GM12865 (cell line): ENCODE data around the gene MYADML2.

Source experiments
- DNase-seq: peaks from one replicate; pipeline ENCODE4 v3.0.0; 2010; ENCODE audit warnings: low read depth
- H3K4me3 ChIP-seq: 2 replicates; pipeline ENCODE4 v1.5.1; 2011; ENCODE audit warnings: mild to moderate bottlenecking, low read depth, low read length, control low read depth
- TF ChIP-seq, protein P1 (sequence below): IDR thresholded peaks from 2 replicates; pipeline ENCODE4 v1.5.1; 2011; ENCODE audit warnings: low read length, control low read depth, low read depth, inconsistent platforms; ENCODE audit not compliant: insufficient read depth; ENCODE audit errors: missing control alignments

MYADML2 gene

DNA sequence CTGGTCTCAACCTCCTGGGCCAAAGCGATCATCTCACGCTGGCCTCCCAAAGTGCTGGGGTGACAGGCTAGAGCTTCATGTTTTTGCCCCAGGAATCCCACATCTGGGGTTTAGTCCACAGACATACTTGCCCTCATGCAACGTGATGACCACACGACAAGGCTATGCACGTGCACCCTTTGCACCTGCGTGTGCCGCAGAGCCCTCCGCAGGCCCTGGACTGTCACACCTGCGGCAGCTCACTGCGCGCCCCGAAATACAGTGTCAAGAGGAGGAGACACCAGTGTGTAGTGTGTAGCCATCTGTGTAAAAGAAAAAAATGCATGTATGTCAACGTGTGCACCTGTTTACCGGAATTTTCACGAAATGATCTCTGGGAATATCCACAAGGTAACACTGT lies 3.5 kb upstream of the MYADML2 start:
- TF ChIP-seq, protein P1, sequence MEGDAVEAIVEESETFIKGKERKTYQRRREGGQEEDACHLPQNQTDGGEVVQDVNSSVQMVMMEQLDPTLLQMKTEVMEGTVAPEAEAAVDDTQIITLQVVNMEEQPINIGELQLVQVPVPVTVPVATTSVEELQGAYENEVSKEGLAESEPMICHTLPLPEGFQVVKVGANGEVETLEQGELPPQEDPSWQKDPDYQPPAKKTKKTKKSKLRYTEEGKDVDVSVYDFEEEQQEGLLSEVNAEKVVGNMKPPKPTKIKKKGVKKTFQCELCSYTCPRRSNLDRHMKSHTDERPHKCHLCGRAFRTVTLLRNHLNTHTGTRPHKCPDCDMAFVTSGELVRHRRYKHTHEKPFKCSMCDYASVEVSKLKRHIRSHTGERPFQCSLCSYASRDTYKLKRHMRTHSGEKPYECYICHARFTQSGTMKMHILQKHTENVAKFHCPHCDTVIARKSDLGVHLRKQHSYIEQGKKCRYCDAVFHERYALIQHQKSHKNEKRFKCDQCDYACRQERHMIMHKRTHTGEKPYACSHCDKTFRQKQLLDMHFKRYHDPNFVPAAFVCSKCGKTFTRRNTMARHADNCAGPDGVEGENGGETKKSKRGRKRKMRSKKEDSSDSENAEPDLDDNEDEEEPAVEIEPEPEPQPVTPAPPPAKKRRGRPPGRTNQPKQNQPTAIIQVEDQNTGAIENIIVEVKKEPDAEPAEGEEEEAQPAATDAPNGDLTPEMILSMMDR = no peak
- no peak overlapping the region for H3K4me3 ChIP-seq
- DNase-seq = no peak

DNA sequence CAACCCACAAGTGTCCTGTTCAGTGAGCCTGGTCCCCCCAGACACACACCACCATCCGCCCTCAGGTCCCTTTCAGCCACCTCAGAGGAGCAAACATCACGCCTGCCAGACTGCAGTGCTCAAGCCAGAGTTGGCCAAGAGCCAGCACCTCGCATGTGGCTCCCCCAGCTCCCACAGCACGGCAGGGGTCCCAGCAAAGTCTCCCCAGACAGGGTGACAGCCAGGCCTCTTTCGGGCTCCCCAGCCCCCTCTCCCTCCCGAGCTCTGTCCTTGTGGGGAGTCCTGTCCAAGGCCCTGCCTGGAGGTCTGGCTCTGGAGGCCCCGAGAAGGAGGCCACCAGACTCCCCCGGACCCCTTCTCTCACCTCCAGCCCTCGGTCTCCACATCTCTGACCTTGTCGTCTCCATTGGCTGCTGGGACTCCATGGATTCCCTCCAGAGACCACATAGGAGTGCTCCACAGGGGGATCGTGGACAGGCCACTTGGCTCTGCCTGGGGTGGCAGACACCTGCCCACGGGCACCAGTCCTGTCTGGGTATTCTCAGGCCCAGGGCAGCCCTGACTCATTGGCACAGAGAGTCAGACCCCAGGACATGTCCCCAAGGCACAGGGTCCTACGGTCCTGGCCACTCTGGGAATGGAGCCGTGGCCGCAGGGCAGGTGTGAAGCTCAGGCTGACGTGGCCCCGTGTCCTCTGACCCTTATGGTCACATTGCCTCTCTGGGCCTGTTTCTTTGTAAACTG lies 1.8 kb upstream of the MYADML2 start:
- DNase-seq = no peak
- TF ChIP-seq, protein P1 = no peak

DNA sequence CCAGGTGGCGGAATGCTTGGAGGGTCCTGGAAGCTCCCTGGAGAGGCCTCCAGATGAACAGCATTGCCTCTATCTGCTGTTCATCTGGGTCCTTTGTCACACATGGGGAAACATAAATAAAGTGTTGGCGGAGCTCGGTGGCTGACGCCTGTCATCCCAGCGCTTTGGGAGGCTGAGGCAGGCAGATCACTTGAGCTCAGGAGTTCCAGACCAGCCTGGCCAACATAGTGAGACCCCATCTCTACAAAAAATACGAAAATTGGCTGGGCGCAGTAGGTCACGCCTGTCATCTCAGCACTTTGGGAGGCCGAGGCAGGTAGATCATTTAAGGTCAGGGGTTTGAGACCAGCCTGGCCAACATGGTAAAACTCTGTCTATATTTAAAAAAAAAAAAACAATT lies 2.2 kb downstream of the MYADML2 start:
- TF ChIP-seq, protein P1 = no peak
- DNase-seq = no peak
- H3K4me3 ChIP-seq = no peak overlapping the region

More for the DNA sequence above, 1.8 kb upstream of the MYADML2 start:
- H3K4me3 ChIP-seq = no peak overlapping the region

DNA sequence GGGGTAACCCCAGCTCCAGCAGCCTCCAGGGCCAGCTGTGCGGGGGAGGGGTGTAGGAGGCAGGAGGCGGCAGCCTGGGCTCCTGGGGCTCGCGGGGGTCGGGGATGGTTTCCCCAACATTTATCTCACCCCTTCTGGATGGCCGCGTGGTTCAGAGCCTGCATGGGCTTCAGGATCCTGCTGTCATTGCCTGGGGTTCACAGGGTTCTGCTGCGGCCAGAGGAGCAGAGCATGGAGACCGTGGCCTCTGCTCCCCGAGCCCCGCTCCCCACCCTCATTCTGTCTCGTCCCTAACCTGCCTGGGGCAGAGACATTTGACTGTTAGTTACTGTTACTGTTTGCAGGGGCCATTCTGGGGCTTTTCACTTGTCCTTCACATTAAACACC lies 4.9 kb downstream of the MYADML2 start:
- TF ChIP-seq, protein P1 = no peak
- no peak for DNase-seq
- H3K4me3 ChIP-seq = no peak overlapping the region

DNA sequence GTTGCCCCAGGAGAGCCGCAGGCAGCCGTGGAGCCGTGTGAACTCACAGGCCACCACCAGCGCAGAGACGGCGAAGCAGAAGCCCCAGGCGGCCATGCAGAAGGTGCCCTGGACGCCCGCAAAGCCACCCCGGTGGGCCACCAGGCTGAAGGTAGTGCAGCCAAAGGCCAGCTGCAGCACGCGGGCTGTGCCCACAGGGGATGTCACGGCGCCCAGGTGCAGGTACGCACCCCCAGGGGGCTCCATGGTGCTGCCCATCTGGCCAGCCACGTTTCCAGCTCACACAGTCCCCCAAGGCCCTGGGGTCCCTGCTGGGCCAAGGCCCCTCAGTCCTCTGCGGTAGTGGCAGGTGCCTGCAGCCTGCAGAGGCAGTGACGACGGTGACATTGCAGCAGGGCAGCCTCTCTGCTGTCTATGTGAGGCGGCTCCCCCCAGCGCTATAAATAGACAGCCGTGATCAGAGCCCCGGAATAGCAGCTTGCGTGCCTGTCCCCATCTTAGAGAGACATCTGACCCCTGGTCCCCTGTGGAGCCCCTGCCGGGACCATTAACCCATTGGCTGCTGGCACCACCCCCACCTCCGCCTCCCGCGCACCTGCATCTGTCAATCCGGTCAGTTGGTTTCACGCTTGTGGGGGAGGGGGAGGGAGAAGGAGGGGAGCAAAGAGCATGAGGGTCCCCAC lies 5.4 kb downstream of the MYADML2 start:
- DNase-seq = no peak
- TF ChIP-seq, protein P1 = no peak
- H3K4me3 ChIP-seq = no peak overlapping the region

DNA sequence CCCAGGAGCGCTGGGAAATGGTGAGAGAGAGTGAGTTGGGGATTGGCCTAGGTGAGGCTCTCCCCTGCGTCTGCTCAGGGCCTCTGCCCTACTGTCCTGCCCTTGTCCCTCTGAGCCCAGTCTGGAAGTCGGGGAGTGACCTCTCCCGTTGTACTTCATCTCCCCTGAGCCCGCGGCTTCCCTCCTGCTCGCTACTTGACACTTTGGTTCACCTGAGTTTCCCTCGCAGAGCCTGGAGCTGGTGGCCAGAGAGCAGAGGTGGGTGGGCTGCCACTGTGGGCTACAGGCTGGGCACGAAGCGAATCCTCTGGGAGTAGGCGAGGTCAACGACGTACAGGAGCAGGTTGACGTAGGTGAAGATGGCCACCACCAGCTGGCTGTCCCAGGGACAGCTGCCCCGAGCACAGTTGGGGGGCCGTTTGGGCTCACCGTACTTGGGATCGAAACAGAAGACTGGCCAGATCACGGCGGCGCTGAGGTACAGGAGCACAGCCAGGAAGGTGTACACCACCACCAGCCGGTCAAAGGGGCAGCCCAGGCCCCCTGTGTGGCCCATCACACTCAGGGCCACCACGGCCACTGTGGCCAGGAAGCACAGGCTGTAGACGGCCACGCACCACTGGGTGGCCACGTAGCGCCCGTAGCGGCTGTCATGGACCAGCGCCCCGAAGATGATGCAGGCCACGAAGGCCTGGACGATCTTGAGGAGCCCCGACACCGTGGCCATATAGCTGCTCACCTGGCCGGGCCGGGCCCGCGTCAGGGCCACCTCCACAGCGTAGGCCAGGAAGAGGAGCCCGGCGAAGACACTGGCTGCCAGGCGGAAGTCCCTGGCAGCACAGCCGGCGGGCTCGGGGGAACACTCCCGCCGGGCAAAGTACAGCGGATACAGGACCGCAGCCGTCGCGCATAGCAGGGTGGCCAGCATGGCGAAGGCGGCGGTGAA lies 6.2 kb downstream of the MYADML2 start:
- no peak for DNase-seq
- TF ChIP-seq, protein P1 = no peak
- H3K4me3 ChIP-seq = no peak overlapping the region
